CD14-positive monocyte (primary cell): Measurements from ENCODE around the gene SOWAHC. TPM values are rescaled to one million over a fixed set of nuclear protein-coding genes. Genes with fewer than 3 reads are reported as not detected.

ENCODE experiments used
- DNase-seq, 3 donors: peaks; one replicate each; pipeline ENCODE4 v3.0.0-alpha.2; 2011 to 2022
- H2AFZ ChIP-seq: 2 replicates; pipeline ENCODE4 v1.6.0; 2012; ENCODE audit warnings: mild to moderate bottlenecking, low read depth, low read length, inconsistent platforms; ENCODE audit not compliant: insufficient read depth, poor library complexity, severe bottlenecking
- H3K27ac ChIP-seq, 2 donors: 1 replicate in 1 of 2; 2 replicates in 1 of 2; pipeline ENCODE4 v1.5.1; 2012 to 2013; ENCODE audit warnings: low read length in 2 of 2, control low read depth in 1 of 2, inconsistent platforms in 1 of 2, low read depth in 1 of 2, mild to moderate bottlenecking in 1 of 2
- H3K27me3 ChIP-seq, 2 donors: one replicate each; pipeline versions ENCODE4 v1.6.0 to v1.6.1; 2011 to 2013; ENCODE audit warnings: low read length in 2 of 2; ENCODE audit not compliant: control insufficient read depth in 2 of 2, insufficient read depth in 2 of 2
- H3K36me3 ChIP-seq, 2 donors: replicated peaks in 1 of 2; 1 replicate in 1 of 2; 2 replicates in 1 of 2; pipeline versions ENCODE4 v1.5.1 to v1.6.1; 2012 to 2013; ENCODE audit warnings: low read length in 2 of 2, control low read depth in 1 of 2, inconsistent platforms in 1 of 2, mild to moderate bottlenecking in 1 of 2; ENCODE audit not compliant: insufficient read depth in 2 of 2, control insufficient read depth in 1 of 2
- H3K4me1 ChIP-seq, 2 donors: 1 replicate in 1 of 2; 2 replicates in 1 of 2; pipeline versions ENCODE4 v1.5.1 to v1.6.1; 2012 to 2013; ENCODE audit warnings: low read length in 2 of 2, control low read depth in 1 of 2, inconsistent platforms in 1 of 2, mild to moderate bottlenecking in 1 of 2, moderate library complexity in 1 of 2; ENCODE audit not compliant: insufficient read depth in 2 of 2, control insufficient read depth in 1 of 2
- H3K4me2 ChIP-seq: replicated peaks from 2 replicates; pipeline ENCODE3; 2012; ENCODE audit warnings: low read length, moderate library complexity, mild to moderate bottlenecking; ENCODE audit not compliant: poor library complexity, severe bottlenecking; ENCODE audit errors: extremely low read depth
- H3K4me3 ChIP-seq, 3 experiments: fragments of 200-600 bp in 1 of 3; sonication (generic) in 1 of 3; replicated peaks in 1 of 3; 1 replicate in 2 of 3; 2 replicates in 1 of 3; pipeline ENCODE4 v1.5.1; 2011 to 2013; ENCODE audit warnings: low read length in 3 of 3, mild to moderate bottlenecking in 3 of 3, control low read depth in 2 of 3, low read depth in 2 of 3, inconsistent platforms in 1 of 3, moderate library complexity in 1 of 3
- H3K79me2 ChIP-seq: 2 replicates; pipeline ENCODE4 v1.6.0; 2012; ENCODE audit warnings: mild to moderate bottlenecking, control low read depth, inconsistent platforms, low read length, moderate library complexity; ENCODE audit not compliant: insufficient read depth
- H3K9ac ChIP-seq: 2 replicates; pipeline ENCODE4 v1.6.0; 2017; ENCODE audit warnings: low read length, mild to moderate bottlenecking; ENCODE audit not compliant: insufficient read depth, poor library complexity, severe bottlenecking
- H3K9me3 ChIP-seq, 2 donors: replicated peaks in 1 of 2; 1 replicate in 1 of 2; 2 replicates in 1 of 2; pipeline versions ENCODE4 v1.5.1 to v1.6.1; 2012 to 2013; ENCODE audit warnings: low read length in 2 of 2, control low read depth in 1 of 2; ENCODE audit not compliant: control insufficient read depth in 1 of 2, insufficient read depth in 1 of 2
- H4K20me1 ChIP-seq: 2 replicates; pipeline ENCODE4 v1.6.0; 2012; ENCODE audit warnings: mild to moderate bottlenecking, low read length, control low read depth, moderate library complexity; ENCODE audit not compliant: insufficient read depth
- H3K27ac Mint-ChIP-seq, 7 donors: one replicate each; pipeline ENCODE4 v1.8.0; 2020; ENCODE audit warnings: mild to moderate bottlenecking in 7 of 7, mixed read lengths in 7 of 7, moderate library complexity in 6 of 7, inconsistent platforms in 2 of 7
- H3K27me3 Mint-ChIP-seq, 3 donors: one replicate each; pipeline ENCODE4 v1.8.0; 2021 to 2022; ENCODE audit warnings: low read depth in 3 of 3, mild to moderate bottlenecking in 3 of 3, mixed read lengths in 3 of 3, moderate library complexity in 3 of 3, inconsistent platforms in 1 of 3
- H3K36me3 Mint-ChIP-seq, 2 donors: one replicate each; pipeline ENCODE4 v1.8.0; 2020; ENCODE audit warnings: mixed read lengths in 2 of 2, inconsistent platforms in 1 of 2, mild to moderate bottlenecking in 1 of 2
- H3K4me1 Mint-ChIP-seq: one replicate; pipeline ENCODE4 v1.8.0; 2020; ENCODE audit warnings: mild to moderate bottlenecking, mixed read lengths
- H3K4me3 Mint-ChIP-seq, 2 donors: one replicate each; pipeline ENCODE4 v1.8.0; 2020; ENCODE audit warnings: mild to moderate bottlenecking in 2 of 2, mixed read lengths in 2 of 2, moderate library complexity in 1 of 2
- H3K9me3 Mint-ChIP-seq, 7 donors: one replicate each; pipeline ENCODE4 v1.8.0; 2020 to 2022; ENCODE audit warnings: mixed read lengths in 7 of 7, mild to moderate bottlenecking in 6 of 7, moderate library complexity in 6 of 7, inconsistent platforms in 2 of 7
- WGBS: methylation state at CpG from one replicate; pipeline ENCODE4 v1.1.5; 2013; ENCODE audit warnings: missing lambda C conversion rate; ENCODE audit not compliant: insufficient coverage; 5-methylcytosine and 5-hydroxymethylcytosine counted together
- intact Hi-C, 2 donors: fragments of 100-400 bp; cut with micrococcal nuclease; formaldehyde crosslinking; loops; one replicate each; pipeline versions ENCODE4 v1.15.0 to v1.15.1; 2023
- polyA plus RNA-seq, 3 donors: library from polyadenylated mRNA; depleted of rRNA in 1 of 3; unstranded in 2 of 3; stranded (reverse) in 1 of 3; fragments of 300-500 nt in 2 of 3; fragments of >200 nt in 1 of 3; fragmentation: Illumina TruSeq in 2 of 3; gene quantifications; 1 replicate in 2 of 3; 2 replicates in 1 of 3; pipeline ENCODE4 v1.2.3, GENCODE V29; 2012 to 2021
- TF ChIP-seq, protein P1 (sequence below): fragments of 200-600 bp; IDR thresholded peaks from one replicate; pipeline ENCODE4 v1.8.0; 2022; ENCODE audit warnings: antibody characterized with exemption, mild to moderate bottlenecking

SOWAHC gene
- polyA plus RNA-seq, 3 donors = 1.1 to 3.4 (median 2.7) TPM

DNA sequence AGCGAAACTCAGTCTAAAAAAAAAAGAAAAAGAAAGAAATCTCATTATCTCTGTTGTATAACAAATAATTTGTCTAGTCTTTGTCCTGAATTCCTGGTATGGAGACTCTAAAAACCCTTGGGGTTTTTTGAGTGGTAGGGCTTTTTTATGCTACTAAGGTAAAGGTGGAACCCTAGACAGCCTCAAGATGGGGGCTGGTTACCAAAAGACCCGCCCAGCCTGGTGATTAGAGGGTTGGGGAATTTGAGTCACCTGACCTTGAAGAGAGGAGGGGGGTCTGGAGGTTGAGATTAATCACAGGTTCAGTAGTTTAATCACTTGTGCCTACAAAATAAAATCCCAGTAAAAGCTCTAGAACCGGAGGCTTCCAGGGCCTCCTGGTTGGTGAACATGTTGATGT lies 17.6 kb downstream of the SOWAHC start:
- peaks cover 1 to 4% (median 3%) of the 10 kb centered on the region in 3 donors for H3K27me3 Mint-ChIP-seq
- H3K4me3 ChIP-seq = no peak overlapping the region
- peak overlapping the region; percentile 45 for H2AFZ ChIP-seq
- intact Hi-C loops = no loop called here
- peaks cover 37 to 39% of the 10 kb centered on the region in 2 donors for H3K4me1 ChIP-seq
- TF ChIP-seq, protein P1, sequence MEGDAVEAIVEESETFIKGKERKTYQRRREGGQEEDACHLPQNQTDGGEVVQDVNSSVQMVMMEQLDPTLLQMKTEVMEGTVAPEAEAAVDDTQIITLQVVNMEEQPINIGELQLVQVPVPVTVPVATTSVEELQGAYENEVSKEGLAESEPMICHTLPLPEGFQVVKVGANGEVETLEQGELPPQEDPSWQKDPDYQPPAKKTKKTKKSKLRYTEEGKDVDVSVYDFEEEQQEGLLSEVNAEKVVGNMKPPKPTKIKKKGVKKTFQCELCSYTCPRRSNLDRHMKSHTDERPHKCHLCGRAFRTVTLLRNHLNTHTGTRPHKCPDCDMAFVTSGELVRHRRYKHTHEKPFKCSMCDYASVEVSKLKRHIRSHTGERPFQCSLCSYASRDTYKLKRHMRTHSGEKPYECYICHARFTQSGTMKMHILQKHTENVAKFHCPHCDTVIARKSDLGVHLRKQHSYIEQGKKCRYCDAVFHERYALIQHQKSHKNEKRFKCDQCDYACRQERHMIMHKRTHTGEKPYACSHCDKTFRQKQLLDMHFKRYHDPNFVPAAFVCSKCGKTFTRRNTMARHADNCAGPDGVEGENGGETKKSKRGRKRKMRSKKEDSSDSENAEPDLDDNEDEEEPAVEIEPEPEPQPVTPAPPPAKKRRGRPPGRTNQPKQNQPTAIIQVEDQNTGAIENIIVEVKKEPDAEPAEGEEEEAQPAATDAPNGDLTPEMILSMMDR = no peak
- H3K4me1 Mint-ChIP-seq = peaks cover 41% of the 10 kb centered on the region
- H3K36me3 ChIP-seq = no peaks in the 10 kb centered on the region
- no peaks in the 10 kb centered on the region for H3K27me3 ChIP-seq
- H3K27ac ChIP-seq = no peak overlapping the region
- H3K27ac Mint-ChIP-seq = no peak overlapping the region
- DNase-seq = no peak
- no peaks in the 10 kb centered on the region for H4K20me1 ChIP-seq
- H3K79me2 ChIP-seq = no peaks in the 10 kb centered on the region
- H3K9ac ChIP-seq = no peak overlapping the region
- H3K9me3 ChIP-seq = no peaks in the 10 kb centered on the region
- no peak overlapping the region for H3K4me3 Mint-ChIP-seq
- WGBS = no CpG with 5 or more reads among the region's 3 CpGs
- no peak overlapping the region for H3K4me2 ChIP-seq
- peaks cover 0 to 1% of the 10 kb centered on the region in 2 donors for H3K36me3 Mint-ChIP-seq
- H3K9me3 Mint-ChIP-seq = peaks cover 0 to 8% (median 3%) of the 10 kb centered on the region in 7 donors

DNA sequence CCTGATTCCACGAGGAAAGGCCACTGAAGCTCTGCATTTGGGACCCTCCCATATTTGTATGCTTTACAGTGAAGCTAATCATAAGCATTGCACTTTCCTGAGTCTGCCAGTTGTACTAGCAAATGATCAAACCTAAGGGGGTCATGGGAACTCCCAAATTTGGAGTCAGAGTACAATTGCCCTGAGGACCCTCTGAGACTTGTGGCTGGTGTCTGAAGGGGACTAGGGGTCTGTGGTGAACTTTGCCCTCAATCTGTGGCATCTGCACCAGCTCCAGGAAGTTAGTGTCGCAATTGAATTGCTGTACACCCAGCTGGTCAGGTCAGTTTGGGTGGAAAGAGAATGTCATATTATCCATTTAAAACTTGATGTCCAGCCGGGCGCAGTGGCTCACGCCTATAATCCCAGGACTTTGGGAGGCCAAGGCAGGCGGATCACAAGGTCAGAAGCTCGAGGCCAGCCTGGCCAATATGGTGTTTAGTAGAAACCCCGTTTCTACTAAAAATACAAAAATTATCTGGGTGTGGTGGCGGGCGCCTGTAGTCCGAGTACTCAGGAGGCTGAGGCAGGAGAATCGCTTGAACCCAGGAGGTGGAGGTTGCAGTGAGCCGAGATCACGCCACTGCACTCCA lies 18.1 kb downstream of the SOWAHC start:
- H3K4me1 Mint-ChIP-seq = peaks cover 46% of the 10 kb centered on the region
- no peaks in the 10 kb centered on the region for H3K27me3 ChIP-seq
- no peak overlapping the region for H3K4me3 ChIP-seq
- H3K4me3 Mint-ChIP-seq = no peak overlapping the region
- intact Hi-C loops = no loop called here
- H3K9me3 ChIP-seq = no peaks in the 10 kb centered on the region
- H3K4me1 ChIP-seq = peaks cover 41 to 44% of the 10 kb centered on the region in 2 donors
- H3K9me3 Mint-ChIP-seq = peaks cover 0 to 8% (median 3%) of the 10 kb centered on the region in 7 donors
- H3K27ac ChIP-seq = no peak overlapping the region
- H3K27ac Mint-ChIP-seq = peak overlapping the region in 3 of 7 donors; percentile 30 to 53 (median 51)
- H3K4me2 ChIP-seq = no peak overlapping the region
- H3K36me3 ChIP-seq = no peaks in the 10 kb centered on the region
- no peak overlapping the region for H3K9ac ChIP-seq
- no peaks in the 10 kb centered on the region for H3K79me2 ChIP-seq
- TF ChIP-seq, protein P1 = no peak
- H3K27me3 Mint-ChIP-seq = peaks cover 1 to 3% (median 3%) of the 10 kb centered on the region in 3 donors
- WGBS = 90% methylated on average over 1 of the region's 14 CpGs
- H2AFZ ChIP-seq = peak overlapping the region; percentile 45
- no peak for DNase-seq
- H4K20me1 ChIP-seq = no peaks in the 10 kb centered on the region
- H3K36me3 Mint-ChIP-seq = peaks cover 0 to 1% of the 10 kb centered on the region in 2 donors
